22Rv1 (cell line): ENCODE measurements around the gene SAP30L.

ENCODE experiments used
- CTCF ChIP-seq: fragments of 450-650 bp; IDR thresholded peaks from 2 replicates; pipeline ENCODE4 v1.5.1; 2017; ENCODE audit warnings: mild to moderate bottlenecking
- ZFX ChIP-seq: fragments of 450-650 bp; IDR thresholded peaks from 2 replicates; pipeline ENCODE4 v1.6.1; 2017; ENCODE audit warnings: antibody characterized with exemption, borderline replicate concordance

- TF ChIP-seq CTCF (no peak), ZFX (no peak)
Observed at GRCh38 chr5:154470137-154470536, 24.3 kb downstream of the SAP30L start.
